ENCODE measurements around the gene FOXJ2. TPM values are rescaled to one million over a fixed set of nuclear protein-coding genes. Genes with fewer than 3 reads are reported as not detected.

Gene FOXJ2
- total and polyA plus RNA-seq, 10 of the 15 experiments (the other 5 are each of a cell fraction or from before 2014, with no cell fraction given): 1.4 to 9.3 (median 4.8) TPM

- ChIA-PET CTCF (interaction anchor here (0.9 to 1.8 kb wide), 6 partner anchors 12 to 193 kb away, joined by 3 to 6 read pairs (median 4); no protein-coding TSS in a partner anchor), RAD21 (ENCODE audit: unreplicated experiment) (interaction anchor here (0.7 to 1.4 kb wide), 3 partner anchors 39 to 78 kb away, joined by 3 to 4 read pairs (median 4); no protein-coding TSS in a partner anchor), SMC1A (ENCODE audit: uncharacterized antibody, unreplicated experiment) (interaction anchor here (1.1 to 2.4 kb wide), 5 partner anchors 31 to 50 kb away, joined by 3 to 6 read pairs (median 5); no protein-coding TSS in a partner anchor), POLR2A (no interaction called here)
- peak overlapping the region; percentile 10; the same call in 1 of the 2 replicates for H3K4me3 ChIP-seq
- no peak for TF ChIP-seq TBL1XR1 (IDR thresholded peaks at IDR 0.05; ENCODE audit: low read depth, low read length)
- no peak for TF ChIP-seq SUPT20H (IDR thresholded peaks at IDR 0.05; ENCODE audit: borderline replicate concordance, control insufficient read depth, low read depth, low read length)
- no peak for TF ChIP-seq DPF2 (IDR thresholded peaks at IDR 0.05)
- no peak for TF ChIP-seq BCLAF1 (IDR thresholded peaks at IDR 0.05)
- no peak for TF ChIP-seq SMAD1 (IDR thresholded peaks at IDR 0.05; ENCODE audit: low read depth, partially characterized antibody)
- no peak for TF ChIP-seq RELA (IDR thresholded peaks at IDR 0.05; ENCODE audit: borderline replicate concordance, partially characterized antibody)
- no peak for TF ChIP-seq SKIL (IDR thresholded peaks at IDR 0.05; ENCODE audit: low read depth, poor library complexity, severe bottlenecking)
- DNase-seq (ENCODE audit: low read depth, low spot score) (no peak), FAIRE-seq (no peak), ATAC-seq (peak; percentile 44)
- intact Hi-C loops (cut with micrococcal nuclease; ENCODE audit: unreplicated experiment) (loop anchor here (5.0 kb wide), 1 partner anchor 44 kb away; the partner anchor contains the start of gene NECAP1), in situ Hi-C loops (cut with MboI) (no loop called here)
- H3K9me3 ChIP-seq (replicated peaks; ENCODE audit: control insufficient read depth, insufficient read depth, low read length): no peaks in the 10 kb centered on the region
- H3K4me2 ChIP-seq (ENCODE audit: control insufficient read depth, insufficient read depth): peak overlapping the region; percentile 53
- H3K36me3 ChIP-seq (ENCODE audit: control insufficient read depth in 2 of 2, insufficient read depth in 2 of 2, low read length in 1 of 2): peaks cover 5 to 6% of the 10 kb centered on the region in 2 experiments; a peak in 3 of 4 replicates
- no TSS peak for BruUV-seq (replicated peaks)
- H2AFZ ChIP-seq (ENCODE audit: control insufficient read depth, low read depth, low read length): no peak overlapping the region
- H3K4me1 ChIP-seq (ENCODE audit: control insufficient read depth, insufficient read depth, low read length): peaks cover 12% of the 10 kb centered on the region
- H4K20me1 ChIP-seq (ENCODE audit: control insufficient read depth, insufficient read depth): peaks cover 2% of the 10 kb centered on the region; the same call in 1 of the 2 replicates
- H3K9ac ChIP-seq (ENCODE audit: control insufficient read depth, insufficient read depth, low read length): no peak overlapping the region
- H3K79me2 ChIP-seq (ENCODE audit: control insufficient read depth, insufficient read depth, low read length): peaks cover 2% of the 10 kb centered on the region
- no peaks in the 10 kb centered on the region for H3K27me3 ChIP-seq (replicated peaks in 1 of 2; ENCODE audit: control insufficient read depth in 2 of 2, insufficient read depth in 2 of 2, low read length in 1 of 2)
- WGBS (ENCODE audit: insufficient coverage, insufficient replicate concordance, low lambda C conversion rate, missing lambda C conversion rate): 67% methylated on average over 13 of the region's 13 CpGs
- no peak overlapping the region; the same call in 1 of the 2 replicates for H3K27ac ChIP-seq (ENCODE audit: control insufficient read depth, insufficient read depth)
These were observed 6.2 kb downstream of the FOXJ2 start for GRCh38 chr12:8038659-8039114.
